ENCODE data around the gene UPF1.
"Not testable (repeated sequence)": the region's sequence is repeated elsewhere in the genome, so short reads cannot be mapped to it uniquely, and the experiment has no call there.

Gene UPF1

DNA sequence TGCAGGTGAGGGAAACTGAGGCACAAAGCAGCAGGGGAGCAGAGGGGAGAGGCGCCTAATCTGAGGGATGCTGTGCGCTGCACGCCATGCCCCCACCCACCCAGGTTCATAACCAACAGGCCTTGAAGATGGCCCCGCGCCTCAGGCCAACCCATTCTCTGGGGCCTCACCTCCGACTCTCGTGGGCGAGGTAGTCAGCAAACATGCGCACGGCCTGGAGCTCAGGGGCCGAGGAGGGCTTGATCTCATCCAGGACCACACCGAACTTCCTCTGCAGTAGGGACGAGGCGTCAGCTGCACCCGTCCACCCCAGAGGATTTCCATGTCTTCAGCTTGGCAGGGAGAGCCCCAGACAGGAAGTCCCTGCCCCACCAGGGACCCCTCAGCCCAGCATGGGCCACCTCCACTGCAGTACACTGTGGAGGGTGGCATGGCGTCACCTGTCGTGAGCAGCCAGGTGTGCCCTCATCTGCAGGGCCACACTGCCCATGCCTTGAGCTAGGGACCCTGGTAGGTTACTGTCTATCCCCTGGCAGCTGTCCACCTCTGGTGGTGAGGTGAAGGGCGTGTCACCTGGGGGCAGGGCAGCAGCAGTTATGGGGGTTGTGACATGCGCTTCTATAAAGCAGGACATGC lies 79.2 kb downstream of the UPF1 start:
- H3K4me3 ChIP-seq (ENCODE audit: low read depth, low read length): no peak overlapping the region
- TF ChIP-seq, protein P1, sequence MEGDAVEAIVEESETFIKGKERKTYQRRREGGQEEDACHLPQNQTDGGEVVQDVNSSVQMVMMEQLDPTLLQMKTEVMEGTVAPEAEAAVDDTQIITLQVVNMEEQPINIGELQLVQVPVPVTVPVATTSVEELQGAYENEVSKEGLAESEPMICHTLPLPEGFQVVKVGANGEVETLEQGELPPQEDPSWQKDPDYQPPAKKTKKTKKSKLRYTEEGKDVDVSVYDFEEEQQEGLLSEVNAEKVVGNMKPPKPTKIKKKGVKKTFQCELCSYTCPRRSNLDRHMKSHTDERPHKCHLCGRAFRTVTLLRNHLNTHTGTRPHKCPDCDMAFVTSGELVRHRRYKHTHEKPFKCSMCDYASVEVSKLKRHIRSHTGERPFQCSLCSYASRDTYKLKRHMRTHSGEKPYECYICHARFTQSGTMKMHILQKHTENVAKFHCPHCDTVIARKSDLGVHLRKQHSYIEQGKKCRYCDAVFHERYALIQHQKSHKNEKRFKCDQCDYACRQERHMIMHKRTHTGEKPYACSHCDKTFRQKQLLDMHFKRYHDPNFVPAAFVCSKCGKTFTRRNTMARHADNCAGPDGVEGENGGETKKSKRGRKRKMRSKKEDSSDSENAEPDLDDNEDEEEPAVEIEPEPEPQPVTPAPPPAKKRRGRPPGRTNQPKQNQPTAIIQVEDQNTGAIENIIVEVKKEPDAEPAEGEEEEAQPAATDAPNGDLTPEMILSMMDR (conservative IDR thresholded peaks at IDR 0.05; ENCODE audit: low read depth, low read length): no peak

DNA sequence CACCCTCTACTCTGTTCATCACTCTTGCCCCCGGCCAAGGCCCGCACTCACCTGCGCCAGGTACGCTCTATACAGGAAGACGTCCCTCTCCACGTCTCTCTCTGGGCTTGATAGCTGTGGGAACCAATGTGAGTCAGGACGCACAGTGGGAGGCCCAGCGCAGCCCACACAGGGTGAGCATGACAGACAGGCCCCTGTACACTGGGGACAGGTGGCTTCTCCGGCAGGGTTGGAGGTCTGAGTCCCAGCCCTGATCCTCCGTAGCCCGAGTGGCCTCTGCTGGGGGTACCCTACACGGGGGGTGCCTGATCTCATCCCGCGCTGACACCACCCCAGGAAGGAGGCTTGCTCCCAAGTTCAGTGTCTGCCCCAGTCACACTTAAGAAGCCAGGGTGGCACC lies 81.2 kb downstream of the UPF1 start:
- no peak for DNase-seq (ENCODE audit: low read depth)
- H3K4me3 ChIP-seq (ENCODE audit: low read depth, low read length): no peak overlapping the region
- TF ChIP-seq, protein P1 (conservative IDR thresholded peaks at IDR 0.05; ENCODE audit: low read depth, low read length): no peak

More for the DNA sequence above, 79.2 kb downstream of the UPF1 start:
- no peak for DNase-seq (ENCODE audit: low read depth)

DNA sequence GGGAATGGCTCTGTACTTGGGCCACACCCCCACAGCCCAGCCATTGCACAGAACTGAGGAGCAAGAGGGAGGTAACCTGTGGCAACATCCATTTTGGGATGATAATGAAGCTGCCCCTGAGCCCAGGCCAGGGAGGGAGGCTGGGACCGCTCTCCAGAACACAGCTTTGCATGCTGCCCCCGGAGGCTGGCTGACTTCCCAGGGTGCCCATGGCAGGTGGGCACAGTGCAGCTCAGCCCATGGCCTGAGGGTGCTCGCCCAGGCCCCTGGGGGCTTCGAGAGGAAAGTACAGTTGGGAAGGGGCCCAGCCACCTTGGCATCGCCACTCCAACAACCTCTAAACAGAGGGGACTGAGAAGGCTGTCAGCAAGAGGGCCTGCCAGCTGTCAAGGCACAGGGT lies 81.7 kb downstream of the UPF1 start:
- DNase-seq (ENCODE audit: low read depth): no peak
- TF ChIP-seq, protein P1 (conservative IDR thresholded peaks at IDR 0.05; ENCODE audit: low read depth, low read length): no peak
- no peak overlapping the region for H3K4me3 ChIP-seq (ENCODE audit: low read depth, low read length)

DNA sequence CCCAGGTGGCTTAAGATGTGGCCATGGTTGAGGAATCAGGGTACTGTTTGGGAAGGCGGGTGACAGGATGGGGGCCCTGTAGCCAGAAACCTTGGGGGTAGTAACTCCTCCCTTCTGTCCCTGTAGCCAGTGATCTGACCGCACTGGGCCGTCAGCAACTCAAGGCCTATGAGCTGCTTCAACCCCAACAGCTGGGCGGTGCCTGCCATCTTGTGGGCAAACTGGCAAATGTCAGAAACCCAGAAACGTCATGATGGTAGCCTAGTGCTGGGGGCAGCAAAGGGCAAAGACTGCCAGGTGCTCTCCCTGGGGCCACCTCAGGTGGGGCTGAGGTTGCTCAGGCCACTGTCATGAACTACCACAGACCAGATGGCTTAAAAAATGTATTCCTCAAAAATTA lies 83.9 kb downstream of the UPF1 start:
- TF ChIP-seq, protein P1 (conservative IDR thresholded peaks at IDR 0.05; ENCODE audit: low read depth, low read length): peak; percentile 46
- no peak overlapping the region for H3K4me3 ChIP-seq (ENCODE audit: low read depth, low read length)

DNA sequence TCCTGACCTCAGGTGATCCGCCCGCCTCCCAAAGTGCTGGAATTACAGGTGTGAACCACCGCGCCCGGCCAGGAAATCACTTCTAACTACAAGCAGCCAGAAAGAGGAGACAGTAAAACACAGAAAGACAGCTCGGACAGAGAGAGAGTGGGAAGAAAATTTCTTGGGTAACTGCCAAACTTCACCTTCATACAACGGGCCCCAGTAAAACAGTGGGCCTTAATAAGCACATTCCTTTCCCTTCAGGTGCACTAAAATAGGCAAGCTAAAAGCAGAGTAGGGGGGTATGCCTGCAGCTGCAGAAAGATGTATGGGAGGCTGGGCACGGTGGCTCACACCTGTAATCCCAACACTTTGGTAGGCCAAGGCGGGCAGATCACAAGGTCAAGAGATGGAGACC lies 85.8 kb downstream of the UPF1 start:
- H3K4me3 ChIP-seq (ENCODE audit: low read depth, low read length); DNase-seq (ENCODE audit: low read depth): not testable (repeated sequence)

More for the DNA sequence above, 83.9 kb downstream of the UPF1 start:
- peak; percentile 39 for DNase-seq (ENCODE audit: low read depth)
